ENCODE measurements around the gene ARSG.
"Not testable (repeated sequence)": the region's sequence is repeated elsewhere in the genome, so short reads cannot be mapped to it uniquely, and the experiment has no call there.

The ARSG gene

DNA sequence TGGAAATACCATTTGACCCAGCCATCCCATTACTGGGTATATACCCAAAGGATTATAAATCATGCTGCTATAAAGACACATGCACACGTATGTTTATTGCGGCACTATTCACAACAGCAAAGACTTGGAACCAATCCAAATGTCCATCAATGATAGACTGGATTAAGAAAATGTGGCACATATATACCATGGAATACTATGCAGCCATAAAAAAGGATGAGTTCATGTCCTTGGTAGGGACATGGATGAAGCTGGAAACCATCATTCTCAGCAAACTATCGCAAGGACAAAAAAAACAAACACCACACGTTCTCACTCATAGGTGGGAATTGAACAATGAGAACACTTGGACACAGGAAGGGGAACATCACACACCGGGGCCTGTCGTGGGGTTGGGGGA is 9.3 kb upstream of the ARSG start:
- not testable (repeated sequence) for FAIRE-seq

- FAIRE-seq: no peak
Observed at GRCh38 chr17:68288375-68288774, 2.9 kb upstream of the ARSG start.

- no peak for FAIRE-seq
Observed at GRCh38 chr17:68288804-68289203, 2.5 kb upstream of the ARSG start.

GRCh38 chr17:68289473-68289872 is 1.8 kb upstream of the ARSG start:
- no peak for FAIRE-seq

- FAIRE-seq: no peak
Observed at GRCh38 chr17:68289936-68290267, 1.4 kb upstream of the ARSG start.

DNA sequence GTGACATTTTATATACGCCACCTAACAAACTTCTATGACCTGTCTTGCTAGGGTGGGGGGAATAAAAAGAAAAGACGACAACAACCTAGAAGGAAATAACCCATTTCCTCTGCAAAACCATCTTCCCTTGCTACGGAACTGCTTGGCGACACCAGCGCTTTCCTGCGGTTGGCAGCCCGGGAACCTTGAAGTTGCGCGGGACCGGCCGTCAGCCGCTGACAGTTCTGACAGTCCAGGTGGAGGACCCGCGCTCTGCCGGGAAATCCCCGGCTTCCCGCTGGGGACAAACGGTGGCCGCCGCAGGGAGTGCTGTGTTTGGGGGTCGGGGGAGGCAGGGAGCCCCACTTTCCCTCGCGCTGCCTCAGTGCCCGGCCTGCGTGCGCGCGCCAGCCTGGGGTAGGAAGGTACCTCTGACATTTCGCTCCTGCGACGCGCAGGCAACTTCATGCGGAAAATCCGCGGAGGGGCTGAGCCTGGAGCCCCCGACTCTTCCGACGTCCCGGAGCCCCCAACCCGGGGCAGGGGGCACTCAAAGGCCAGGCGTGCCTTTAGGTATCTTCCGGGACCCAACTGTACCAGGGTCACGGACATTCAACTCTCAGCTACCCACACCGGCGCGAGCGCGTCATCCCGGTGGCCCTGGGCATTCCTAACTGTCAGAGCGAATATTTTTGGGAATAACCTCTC is 884 bp upstream of the ARSG start:
- no peak for FAIRE-seq

DNA sequence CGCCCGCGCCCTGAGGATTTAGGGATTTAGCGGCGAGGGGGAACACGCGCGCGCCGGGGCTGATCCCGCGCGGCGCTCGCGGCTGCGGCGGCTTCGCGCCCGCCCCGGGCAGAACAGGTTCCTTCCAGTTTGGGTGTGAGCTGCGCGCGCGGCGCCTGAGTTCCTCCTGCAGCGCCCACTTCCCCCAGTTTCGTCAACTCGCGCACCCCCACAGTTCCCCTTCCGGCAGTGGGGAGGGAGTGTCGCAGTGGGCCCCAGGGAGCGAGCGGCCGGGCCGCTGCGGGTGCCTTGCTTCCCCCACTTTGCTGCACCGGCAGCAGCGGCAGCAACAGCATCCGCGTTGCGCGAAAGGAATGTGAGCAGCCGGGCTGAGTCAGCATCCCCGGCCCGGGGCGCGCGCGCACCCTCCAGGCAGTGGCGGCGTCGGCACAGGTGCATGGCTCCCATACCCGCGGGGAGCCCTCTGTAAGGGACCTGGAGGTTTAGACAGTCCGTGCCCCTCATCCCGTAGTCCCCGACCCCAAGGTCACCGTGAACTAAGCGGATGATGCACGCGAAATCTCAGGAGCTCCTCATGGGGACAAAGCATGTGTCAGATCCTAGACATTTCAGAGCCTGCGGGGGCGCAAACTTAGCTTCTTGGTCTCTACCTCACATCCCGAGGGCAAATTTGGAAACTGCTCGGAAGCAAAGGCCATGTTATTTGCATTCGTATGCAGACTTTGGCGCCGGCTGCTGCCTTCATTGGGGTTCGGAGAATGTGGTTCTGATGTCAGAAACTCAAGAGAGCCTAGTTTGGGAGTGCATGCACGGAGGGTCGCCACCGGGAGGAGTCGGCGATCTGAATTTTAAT is 767 bp downstream of the ARSG start:
- FAIRE-seq: no peak

- no peak for FAIRE-seq
Observed at GRCh38 chr17:68292689-68293040, 1.4 kb downstream of the ARSG start.

GRCh38 chr17:68293490-68294195 is 2.3 kb downstream of the ARSG start:
- no peak for FAIRE-seq

DNA sequence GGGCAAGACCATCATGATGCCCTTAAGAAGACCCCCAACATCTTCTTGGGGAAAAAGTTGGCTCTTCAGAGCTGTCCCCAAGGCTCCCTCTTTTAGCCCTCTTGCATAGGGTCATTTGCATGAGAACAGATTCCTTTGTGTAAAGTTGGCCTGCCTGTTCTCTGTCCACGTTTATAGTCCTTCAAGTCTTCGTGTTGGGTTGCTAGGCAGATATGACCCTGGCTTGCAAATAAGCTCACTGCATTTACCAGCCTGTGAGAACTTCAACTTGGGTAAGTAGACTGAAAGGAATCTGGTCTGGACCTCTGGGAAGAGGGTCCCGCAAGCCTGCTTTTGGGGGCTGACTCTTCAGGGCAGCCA is 2.9 kb downstream of the ARSG start:
- no peak for FAIRE-seq

- FAIRE-seq: no peak
Observed at GRCh38 chr17:68294617-68295016, 3.3 kb downstream of the ARSG start.

DNA sequence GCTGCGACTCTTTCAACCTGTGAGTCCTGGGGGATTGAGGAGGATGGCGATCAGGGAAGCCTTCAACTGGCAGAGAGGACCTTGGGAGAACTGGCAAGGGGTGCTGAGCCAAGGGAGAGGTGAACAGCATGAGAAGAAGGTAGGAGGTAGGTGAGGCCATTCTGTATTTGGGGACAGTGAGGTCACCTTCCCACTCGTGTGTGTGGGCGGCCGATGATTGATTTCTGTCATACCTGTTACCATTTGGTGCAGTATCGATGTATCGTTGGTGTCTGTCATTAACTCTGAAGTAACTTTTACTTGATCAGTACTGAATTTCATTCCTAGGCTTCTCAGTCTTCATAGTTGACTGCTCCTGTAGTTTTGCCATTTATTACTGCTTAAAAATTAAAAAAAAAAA is 3.8 kb downstream of the ARSG start:
- FAIRE-seq: no peak

DNA sequence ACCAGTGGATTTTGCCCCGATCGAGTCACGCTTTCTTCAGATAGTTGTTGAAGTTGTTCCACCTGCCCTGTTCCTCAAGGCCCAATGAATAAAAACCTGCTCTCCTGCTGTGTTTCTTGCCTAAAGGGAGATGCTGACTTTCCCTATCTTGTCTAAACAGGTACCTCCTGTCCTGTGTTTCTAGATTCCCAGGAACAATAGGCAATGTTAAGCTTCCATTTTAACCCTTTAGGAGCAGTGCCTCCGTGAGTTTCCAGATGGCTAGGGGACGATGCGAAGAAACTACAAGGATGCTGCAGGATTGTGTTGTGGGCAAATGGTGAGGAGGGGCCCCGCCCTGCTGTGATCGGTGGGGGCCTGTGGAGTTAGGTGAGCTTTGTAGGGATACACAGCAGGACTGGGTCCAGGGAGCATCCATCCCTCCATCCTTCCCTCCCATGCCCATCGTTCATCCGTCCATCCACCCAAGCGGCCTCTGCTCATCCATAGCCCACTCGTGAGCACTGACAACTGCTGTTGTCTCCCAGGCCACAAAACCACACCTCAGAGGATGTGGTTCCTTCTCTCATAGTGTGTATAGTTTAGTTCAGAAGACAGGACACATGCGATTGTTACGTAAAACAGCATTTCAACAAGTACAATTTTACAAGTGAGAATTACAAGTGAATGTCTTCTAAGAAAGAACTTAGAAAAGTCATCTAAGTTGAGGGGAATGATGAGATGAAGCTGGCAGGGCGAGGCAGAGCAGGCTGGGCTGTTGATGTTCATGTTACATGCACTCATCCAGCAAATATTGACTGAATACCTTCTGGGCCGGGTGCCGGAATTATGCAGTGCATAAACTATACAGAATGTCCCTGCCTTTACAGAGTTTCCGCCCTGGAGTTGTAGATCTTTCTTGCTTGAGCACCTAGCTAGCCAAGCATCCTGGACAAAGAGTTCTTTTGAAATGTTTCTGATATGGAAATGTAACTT is 5.2 kb downstream of the ARSG start:
- FAIRE-seq: no peak

DNA sequence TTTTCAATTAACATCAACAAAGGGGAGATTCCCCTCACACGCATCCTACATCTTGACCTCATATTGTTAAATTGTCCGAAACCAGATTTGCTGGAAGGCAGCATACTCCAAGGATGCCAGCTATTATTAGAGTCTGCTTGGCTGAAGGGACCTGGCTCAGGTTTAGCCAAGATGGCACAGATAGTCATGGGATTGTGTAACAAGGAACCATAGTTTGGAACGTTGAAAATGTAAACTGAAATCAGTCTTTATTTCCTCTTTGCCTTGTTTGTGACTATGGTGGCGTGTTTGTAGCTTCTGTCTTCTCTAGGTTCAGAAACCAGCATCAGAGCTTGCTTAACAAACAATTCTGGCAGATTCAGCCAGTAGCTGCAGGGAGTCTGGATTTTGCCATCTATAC is 5.9 kb downstream of the ARSG start:
- no peak for FAIRE-seq

- no peak for FAIRE-seq
Observed at GRCh38 chr17:68298601-68299000, 7.3 kb downstream of the ARSG start.

DNA sequence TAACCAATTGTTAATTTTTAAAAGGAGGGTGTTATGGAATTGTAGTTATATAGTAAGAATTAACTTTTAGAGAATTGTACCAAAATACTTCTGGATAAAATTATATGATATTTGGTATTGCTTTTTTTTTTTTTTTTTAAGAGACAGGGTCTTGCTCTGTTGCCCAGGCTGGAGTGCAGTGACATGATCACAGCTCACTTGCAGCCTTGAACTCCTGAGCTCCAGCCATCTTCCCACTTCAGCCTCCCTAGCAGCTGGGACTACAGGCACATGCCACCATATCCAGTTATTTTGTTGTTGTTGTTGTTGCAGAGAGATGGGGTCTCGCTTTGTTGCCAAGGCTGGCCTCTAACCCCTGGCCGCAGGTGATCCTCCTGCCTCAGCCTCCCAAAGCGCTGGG is 8.5 kb downstream of the ARSG start:
- FAIRE-seq: no peak

DNA sequence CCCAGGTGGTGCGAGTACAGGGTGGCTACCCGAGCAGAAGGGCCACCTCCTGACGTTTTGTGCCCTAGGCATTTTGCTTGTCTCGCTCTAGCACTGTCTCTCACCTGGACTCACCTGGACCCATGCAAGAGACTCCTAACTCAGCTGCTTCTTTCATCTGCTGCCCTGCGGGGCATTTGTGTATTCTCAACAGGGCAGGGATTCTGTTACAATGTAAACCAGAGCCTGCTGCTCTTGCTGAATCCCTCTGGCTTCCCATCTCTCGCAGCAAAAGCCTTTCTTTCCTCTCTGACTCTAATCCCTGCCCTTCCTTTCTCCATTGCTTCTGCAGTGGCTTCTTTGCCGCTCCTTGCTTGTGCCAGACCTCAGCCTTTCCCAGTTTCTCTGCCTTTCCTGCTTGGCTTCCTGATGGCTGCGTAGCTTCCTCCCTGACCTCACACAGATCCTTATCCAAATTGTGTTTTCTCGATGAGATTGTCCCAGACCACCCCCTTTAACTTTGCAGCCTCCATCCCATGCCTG is 10.2 kb downstream of the ARSG start:
- FAIRE-seq: no peak

- no peak for FAIRE-seq
Observed at GRCh38 chr17:68302066-68302564, 10.8 kb downstream of the ARSG start.

DNA sequence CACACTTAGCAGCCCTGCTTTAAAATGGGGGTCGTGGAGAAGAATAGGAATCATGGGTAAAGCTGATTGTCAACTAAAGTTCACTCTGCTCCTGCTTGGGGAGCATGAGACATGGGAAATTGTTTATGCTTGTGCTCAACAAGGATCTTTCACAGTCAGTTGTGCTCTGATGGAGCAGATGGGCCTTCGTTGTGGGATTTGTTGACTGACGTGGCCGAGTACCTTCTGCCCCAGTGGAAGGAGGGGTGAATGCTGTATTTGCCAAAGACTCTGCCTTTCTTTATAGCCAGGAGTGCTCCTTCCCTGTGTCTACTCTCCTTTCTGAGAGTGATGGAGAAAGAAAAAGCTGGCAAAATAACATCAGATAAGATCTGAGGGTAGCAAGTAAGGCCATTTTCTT is 11.4 kb downstream of the ARSG start:
- no peak for FAIRE-seq

DNA sequence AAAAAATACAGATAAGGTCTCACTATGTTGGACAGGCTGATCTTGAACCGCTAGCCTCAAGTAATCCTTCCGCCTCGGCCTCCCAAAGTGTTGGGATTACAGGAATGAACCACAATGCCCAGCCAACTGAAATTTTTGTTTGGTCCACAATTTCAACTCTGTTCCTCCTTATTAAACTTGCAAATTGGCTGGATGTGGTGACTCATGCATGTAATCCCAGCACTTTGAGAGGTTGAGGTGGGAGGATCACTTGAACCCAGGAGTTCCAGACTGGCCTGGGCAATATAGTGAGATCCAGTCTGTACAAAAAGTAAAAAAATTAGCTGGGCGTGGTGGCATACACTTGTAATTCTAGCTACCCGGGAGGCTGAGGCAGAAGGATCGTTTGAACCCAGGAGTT is 13.4 kb downstream of the ARSG start:
- no peak for FAIRE-seq

DNA sequence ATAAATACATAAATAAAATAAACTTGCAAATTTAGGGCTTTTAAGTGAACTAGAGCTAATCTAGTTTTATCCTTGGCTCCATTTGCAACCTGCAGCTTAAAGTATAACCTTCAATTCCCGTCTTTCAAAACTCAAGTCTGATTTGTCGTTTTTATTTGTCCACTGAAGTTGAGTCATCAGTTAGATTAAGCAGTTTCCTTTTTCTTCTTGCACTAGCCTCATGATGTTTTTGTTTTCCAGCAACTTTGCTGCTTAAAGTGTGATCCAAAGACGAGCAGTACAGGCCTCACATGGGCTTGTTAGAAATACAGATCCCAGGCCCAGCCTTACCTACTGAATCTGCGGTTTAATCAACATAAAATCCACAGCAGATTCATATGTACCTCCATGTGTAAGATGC is 13.8 kb downstream of the ARSG start:
- no peak for FAIRE-seq

DNA sequence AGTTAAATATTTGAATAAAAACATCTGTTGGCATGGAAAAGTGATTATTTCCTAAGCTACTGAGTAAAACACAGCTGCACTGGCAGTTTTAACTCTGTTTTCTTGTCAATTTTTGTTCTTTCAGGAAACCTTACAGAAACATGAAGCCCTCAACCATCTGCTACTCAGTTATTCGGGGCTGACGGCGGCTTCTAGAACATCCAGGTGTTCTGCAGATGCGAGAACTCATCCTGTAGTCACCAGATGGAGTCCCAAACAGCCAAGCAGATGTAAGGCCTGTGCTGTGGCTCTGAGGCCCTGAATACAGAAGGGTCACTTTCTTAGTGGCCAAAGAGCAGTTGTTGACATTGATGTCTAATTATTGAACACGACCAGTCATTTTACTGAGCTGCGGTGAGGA is 15.5 kb downstream of the ARSG start:
- no peak for FAIRE-seq

- FAIRE-seq: no peak
Observed at GRCh38 chr17:68307443-68307842, 16.1 kb downstream of the ARSG start.
